SK-N-SH (cell line): ENCODE measurements around the gene SMARCE1.

Experiments used
- EP300 ChIP-seq, 2 experiments: IDR thresholded peaks; 2 replicates each; pipeline versions ENCODE4 v1.4.0 to v1.6.1; 2012; ENCODE audit warnings: borderline replicate concordance in 1 of 2, low read depth in 1 of 2, low read length in 1 of 2
- FOSL2 ChIP-seq: IDR thresholded peaks from 2 replicates; pipeline ENCODE4 v1.4.0; 2012; ENCODE audit warnings: low read depth, mild to moderate bottlenecking, moderate library complexity, borderline replicate concordance
- FOXM1 ChIP-seq: IDR thresholded peaks from 2 replicates; pipeline ENCODE4 v1.4.0; 2012; ENCODE audit warnings: low read depth, mild to moderate bottlenecking
- JUND ChIP-seq: IDR thresholded peaks from 2 replicates; pipeline ENCODE4 v1.4.0; 2012
- POLR2AphosphoS5 ChIP-seq: IDR thresholded peaks from 2 replicates; pipeline ENCODE4 v1.6.1; 2012; ENCODE audit warnings: low read depth, low read length
- RXRA ChIP-seq: IDR thresholded peaks from 2 replicates; pipeline ENCODE4 v1.4.0; 2012; ENCODE audit warnings: low read depth, mild to moderate bottlenecking, borderline replicate concordance
- SIN3A ChIP-seq: IDR thresholded peaks from 2 replicates; pipeline ENCODE4 v1.6.1; 2012; ENCODE audit warnings: low read depth, mild to moderate bottlenecking, low read length, moderate library complexity, borderline replicate concordance
- SMC3 ChIP-seq: IDR thresholded peaks from 2 replicates; pipeline ENCODE4 v1.6.1; 2012; ENCODE audit warnings: low read depth, low read length, improper control_type of control experiment
- TF ChIP-seq, protein P1 (sequence below): fragments of 200-600 bp; sonication (generic); IDR thresholded peaks from 2 replicates; pipeline ENCODE4 v1.6.1; 2017; ENCODE audit warnings: antibody characterized with exemption, mild to moderate bottlenecking, moderate library complexity
- TF ChIP-seq, protein P2 (sequence below): IDR thresholded peaks from 2 replicates; pipeline ENCODE4 v1.6.1; 2012; ENCODE audit warnings: mild to moderate bottlenecking, low read depth, low read length, moderate library complexity
- TF ChIP-seq, protein P3 (sequence below): IDR thresholded peaks from 2 replicates; pipeline ENCODE4; 2012
- TF ChIP-seq, protein P4 (sequence below): IDR thresholded peaks from 2 replicates; pipeline ENCODE4 v1.4.0; 2012; ENCODE audit warnings: low read depth, borderline replicate concordance
- TF ChIP-seq, protein P5 (sequence below): IDR thresholded peaks from 2 replicates; pipeline ENCODE4 v1.4.0; 2012; ENCODE audit warnings: low read depth

DNA sequence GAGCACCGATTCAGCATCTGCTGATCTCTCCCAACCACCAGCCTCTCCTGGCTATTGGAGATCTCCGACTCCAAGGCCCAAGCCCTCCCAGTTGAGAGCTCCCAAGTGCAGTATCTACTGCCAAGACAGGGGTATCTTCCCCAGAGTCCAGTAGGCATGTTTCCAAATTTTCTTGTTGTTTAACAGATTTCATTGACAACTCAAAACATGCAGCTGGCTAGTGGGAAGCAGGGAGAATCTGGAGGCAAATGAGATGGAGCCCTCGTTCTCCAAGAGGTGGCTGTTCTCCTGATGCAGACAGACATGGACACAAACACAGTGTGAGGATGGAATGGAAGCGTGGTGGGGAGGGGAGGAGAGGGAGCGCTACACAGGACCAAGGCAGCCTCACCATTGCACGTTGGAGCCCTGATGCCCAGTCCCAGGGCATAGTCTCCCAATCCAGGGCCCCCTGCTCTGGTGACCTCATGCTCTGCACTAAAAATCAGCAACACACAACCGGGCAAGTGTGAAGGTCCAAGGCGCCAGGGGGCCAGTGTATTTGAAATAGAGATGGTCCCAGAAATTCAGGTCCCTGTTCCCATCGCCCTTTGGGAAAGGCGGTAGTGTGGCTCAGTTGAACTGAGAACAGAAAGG lies 31.7 kb downstream of the SMARCE1 start:
- TF ChIP-seq, protein P1, sequence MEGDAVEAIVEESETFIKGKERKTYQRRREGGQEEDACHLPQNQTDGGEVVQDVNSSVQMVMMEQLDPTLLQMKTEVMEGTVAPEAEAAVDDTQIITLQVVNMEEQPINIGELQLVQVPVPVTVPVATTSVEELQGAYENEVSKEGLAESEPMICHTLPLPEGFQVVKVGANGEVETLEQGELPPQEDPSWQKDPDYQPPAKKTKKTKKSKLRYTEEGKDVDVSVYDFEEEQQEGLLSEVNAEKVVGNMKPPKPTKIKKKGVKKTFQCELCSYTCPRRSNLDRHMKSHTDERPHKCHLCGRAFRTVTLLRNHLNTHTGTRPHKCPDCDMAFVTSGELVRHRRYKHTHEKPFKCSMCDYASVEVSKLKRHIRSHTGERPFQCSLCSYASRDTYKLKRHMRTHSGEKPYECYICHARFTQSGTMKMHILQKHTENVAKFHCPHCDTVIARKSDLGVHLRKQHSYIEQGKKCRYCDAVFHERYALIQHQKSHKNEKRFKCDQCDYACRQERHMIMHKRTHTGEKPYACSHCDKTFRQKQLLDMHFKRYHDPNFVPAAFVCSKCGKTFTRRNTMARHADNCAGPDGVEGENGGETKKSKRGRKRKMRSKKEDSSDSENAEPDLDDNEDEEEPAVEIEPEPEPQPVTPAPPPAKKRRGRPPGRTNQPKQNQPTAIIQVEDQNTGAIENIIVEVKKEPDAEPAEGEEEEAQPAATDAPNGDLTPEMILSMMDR: no peak
- TF ChIP-seq, protein P2, sequence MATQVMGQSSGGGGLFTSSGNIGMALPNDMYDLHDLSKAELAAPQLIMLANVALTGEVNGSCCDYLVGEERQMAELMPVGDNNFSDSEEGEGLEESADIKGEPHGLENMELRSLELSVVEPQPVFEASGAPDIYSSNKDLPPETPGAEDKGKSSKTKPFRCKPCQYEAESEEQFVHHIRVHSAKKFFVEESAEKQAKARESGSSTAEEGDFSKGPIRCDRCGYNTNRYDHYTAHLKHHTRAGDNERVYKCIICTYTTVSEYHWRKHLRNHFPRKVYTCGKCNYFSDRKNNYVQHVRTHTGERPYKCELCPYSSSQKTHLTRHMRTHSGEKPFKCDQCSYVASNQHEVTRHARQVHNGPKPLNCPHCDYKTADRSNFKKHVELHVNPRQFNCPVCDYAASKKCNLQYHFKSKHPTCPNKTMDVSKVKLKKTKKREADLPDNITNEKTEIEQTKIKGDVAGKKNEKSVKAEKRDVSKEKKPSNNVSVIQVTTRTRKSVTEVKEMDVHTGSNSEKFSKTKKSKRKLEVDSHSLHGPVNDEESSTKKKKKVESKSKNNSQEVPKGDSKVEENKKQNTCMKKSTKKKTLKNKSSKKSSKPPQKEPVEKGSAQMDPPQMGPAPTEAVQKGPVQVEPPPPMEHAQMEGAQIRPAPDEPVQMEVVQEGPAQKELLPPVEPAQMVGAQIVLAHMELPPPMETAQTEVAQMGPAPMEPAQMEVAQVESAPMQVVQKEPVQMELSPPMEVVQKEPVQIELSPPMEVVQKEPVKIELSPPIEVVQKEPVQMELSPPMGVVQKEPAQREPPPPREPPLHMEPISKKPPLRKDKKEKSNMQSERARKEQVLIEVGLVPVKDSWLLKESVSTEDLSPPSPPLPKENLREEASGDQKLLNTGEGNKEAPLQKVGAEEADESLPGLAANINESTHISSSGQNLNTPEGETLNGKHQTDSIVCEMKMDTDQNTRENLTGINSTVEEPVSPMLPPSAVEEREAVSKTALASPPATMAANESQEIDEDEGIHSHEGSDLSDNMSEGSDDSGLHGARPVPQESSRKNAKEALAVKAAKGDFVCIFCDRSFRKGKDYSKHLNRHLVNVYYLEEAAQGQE: no peak
- TF ChIP-seq POLR2AphosphoS5: no peak
- no peak for TF ChIP-seq SMC3
- TF ChIP-seq, protein P3, sequence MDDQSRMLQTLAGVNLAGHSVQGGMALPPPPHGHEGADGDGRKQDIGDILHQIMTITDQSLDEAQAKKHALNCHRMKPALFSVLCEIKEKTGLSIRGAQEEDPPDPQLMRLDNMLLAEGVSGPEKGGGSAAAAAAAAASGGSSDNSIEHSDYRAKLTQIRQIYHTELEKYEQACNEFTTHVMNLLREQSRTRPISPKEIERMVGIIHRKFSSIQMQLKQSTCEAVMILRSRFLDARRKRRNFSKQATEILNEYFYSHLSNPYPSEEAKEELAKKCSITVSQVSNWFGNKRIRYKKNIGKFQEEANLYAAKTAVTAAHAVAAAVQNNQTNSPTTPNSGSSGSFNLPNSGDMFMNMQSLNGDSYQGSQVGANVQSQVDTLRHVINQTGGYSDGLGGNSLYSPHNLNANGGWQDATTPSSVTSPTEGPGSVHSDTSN: no peak
- TF ChIP-seq EP300 (IDR thresholded peaks at IDR 0.05; ENCODE audit: borderline replicate concordance in 1 of 2, low read depth in 1 of 2, low read length in 1 of 2): no peak
- no peak for TF ChIP-seq RXRA
- TF ChIP-seq, protein P4, sequence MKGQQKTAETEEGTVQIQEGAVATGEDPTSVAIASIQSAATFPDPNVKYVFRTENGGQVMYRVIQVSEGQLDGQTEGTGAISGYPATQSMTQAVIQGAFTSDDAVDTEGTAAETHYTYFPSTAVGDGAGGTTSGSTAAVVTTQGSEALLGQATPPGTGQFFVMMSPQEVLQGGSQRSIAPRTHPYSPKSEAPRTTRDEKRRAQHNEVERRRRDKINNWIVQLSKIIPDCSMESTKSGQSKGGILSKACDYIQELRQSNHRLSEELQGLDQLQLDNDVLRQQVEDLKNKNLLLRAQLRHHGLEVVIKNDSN: no peak
- TF ChIP-seq JUND: no peak
- TF ChIP-seq FOXM1: no peak
- no peak for TF ChIP-seq FOSL2
- TF ChIP-seq, protein P5, sequence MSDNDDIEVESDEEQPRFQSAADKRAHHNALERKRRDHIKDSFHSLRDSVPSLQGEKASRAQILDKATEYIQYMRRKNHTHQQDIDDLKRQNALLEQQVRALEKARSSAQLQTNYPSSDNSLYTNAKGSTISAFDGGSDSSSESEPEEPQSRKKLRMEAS: no peak
- TF ChIP-seq SIN3A: no peak
